Measurements from ENCODE around the gene MINDY1.

DNA sequence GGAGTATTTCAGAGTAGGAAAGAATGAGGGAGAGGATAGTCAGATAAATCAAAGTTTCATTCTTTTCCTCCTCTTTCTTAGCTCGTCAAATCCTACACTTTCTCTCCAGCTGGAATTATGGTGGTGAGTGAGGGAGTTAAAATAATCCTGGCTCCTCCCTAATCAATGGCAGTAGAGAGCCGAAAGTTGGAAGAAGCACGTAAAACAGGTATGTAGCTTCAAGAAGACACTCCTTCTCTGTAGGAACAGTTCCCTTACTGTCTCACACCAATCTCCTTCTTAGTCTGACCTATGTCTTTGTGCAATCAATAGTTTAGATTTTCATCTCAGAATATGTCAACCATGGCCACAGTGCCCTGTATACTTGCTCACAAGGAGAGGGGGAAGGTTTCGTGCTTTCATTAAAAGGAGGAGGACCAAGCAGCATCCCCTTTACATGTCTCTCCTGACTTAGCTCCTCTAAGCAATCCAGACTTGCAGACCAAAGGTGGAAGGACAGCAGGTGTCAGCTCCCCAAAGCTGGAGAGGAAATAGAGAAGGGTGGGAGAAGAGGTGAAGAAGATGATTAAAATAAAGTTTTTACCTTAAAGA lies 878 bp downstream of the MINDY1 start:
- TF ChIP-seq, protein P1, sequence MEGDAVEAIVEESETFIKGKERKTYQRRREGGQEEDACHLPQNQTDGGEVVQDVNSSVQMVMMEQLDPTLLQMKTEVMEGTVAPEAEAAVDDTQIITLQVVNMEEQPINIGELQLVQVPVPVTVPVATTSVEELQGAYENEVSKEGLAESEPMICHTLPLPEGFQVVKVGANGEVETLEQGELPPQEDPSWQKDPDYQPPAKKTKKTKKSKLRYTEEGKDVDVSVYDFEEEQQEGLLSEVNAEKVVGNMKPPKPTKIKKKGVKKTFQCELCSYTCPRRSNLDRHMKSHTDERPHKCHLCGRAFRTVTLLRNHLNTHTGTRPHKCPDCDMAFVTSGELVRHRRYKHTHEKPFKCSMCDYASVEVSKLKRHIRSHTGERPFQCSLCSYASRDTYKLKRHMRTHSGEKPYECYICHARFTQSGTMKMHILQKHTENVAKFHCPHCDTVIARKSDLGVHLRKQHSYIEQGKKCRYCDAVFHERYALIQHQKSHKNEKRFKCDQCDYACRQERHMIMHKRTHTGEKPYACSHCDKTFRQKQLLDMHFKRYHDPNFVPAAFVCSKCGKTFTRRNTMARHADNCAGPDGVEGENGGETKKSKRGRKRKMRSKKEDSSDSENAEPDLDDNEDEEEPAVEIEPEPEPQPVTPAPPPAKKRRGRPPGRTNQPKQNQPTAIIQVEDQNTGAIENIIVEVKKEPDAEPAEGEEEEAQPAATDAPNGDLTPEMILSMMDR (IDR thresholded peaks at IDR 0.05): no peak
- TF ChIP-seq POLR2A (IDR thresholded peaks at IDR 0.05): no peak
